ENCODE results near the gene SRP19. TPM values are rescaled to one million over a fixed set of nuclear protein-coding genes. Genes with fewer than 3 reads are reported as not detected.

SRP19 gene
- total and polyA plus RNA-seq, 2 experiments from 2014 or later: 66.6 to 158 TPM

DNA sequence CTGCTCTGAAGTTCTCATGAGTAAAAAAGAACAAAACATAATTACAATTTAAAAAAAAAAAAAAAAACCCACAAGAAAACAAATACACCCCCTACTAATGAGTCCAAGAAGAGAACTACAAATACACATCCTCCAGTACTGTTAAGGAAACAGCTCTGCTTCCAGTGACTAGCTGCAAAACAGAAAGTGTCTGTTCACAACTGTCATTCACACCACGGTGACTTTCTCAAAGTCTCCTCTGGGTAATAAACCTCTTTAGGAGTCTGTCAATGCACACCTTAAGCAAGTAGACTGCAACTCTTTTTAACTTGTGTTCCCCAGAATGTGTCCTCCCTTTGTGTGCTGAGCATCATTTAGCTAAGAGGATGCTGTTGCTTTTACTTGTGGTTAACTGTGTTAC, 54.7 kb downstream of the SRP19 start:
- H4K20me1 ChIP-seq (ENCODE audit: insufficient read depth): peaks cover 7% of the 10 kb centered on the region; the same call in 1 of the 2 replicates

DNA sequence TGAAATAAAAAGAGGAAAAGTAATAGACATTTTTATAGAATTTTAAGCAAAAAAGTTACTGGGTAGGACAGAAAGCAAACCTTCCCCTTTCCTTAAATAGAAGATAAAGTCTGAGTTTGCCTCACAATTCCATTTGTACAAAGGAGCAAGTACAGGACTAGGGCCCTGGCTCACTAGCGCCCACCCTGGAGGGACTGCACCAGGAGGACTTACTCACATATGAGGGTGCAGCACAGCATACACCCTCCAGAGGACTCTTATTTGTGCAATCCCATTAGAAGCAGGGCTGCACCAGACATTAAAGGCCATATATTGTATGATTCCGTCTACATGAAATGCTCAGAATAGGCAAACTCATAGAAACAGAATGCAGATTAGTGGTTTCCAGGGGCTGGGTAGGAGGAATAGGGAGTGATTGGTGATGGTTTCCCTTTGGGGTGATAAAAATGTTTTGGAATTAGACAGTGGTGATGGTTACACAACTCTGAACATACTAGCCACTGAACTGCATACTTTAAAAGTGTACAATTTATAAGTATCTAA, 56.4 kb downstream of the SRP19 start:
- no peak overlapping the region for H3K9ac ChIP-seq
- no peaks in the 10 kb centered on the region for H3K27me3 ChIP-seq (replicated peaks; ENCODE audit: insufficient read depth)
- H3K4me1 ChIP-seq (ENCODE audit: insufficient read depth): peaks cover 36% of the 10 kb centered on the region
- H3K4me3 ChIP-seq: no peak overlapping the region
- H3K9me2 ChIP-seq (ENCODE audit: insufficient read depth): no peaks in the 10 kb centered on the region
- no peaks in the 10 kb centered on the region for H3K9me3 ChIP-seq (ENCODE audit: low read depth)
- peaks cover 37% of the 10 kb centered on the region for H3F3A ChIP-seq (ENCODE audit: insufficient read depth)
- peaks cover 7% of the 10 kb centered on the region; the same call in 1 of the 2 replicates for H4K20me1 ChIP-seq (ENCODE audit: insufficient read depth)
- peak; percentile 44 for DNase-seq
- in situ Hi-C loops (cut with MboI): no loop called here
- peaks cover 80% of the 10 kb centered on the region for H3K79me2 ChIP-seq (ENCODE audit: insufficient read depth)
- no peak overlapping the region for H3K4me2 ChIP-seq (ENCODE audit: unreplicated experiment)
- H2AFZ ChIP-seq: no peak overlapping the region
- peaks cover 15% of the 10 kb centered on the region; the same call in 1 of the 2 replicates for H3K36me3 ChIP-seq (ENCODE audit: low read depth)
- no peak for TF ChIP-seq EZH2phosphoT487 (IDR thresholded peaks at IDR 0.05; ENCODE audit: insufficient read depth, low read depth)
- no peak for TF ChIP-seq EZH2 (IDR thresholded peaks at IDR 0.05; ENCODE audit: insufficient read depth, poor library complexity, severe bottlenecking)
- no peak overlapping the region for H3K27ac ChIP-seq
- WGBS, 2 experiments (ENCODE audit: low coverage in 1 of 2, low lambda C conversion rate in 2 of 2, missing lambda C conversion rate in 2 of 2): 83 to 90% methylated on average over 2 of the region's 2 CpGs

More for the DNA sequence above, 54.7 kb downstream of the SRP19 start:
- no peaks in the 10 kb centered on the region for H3K9me3 ChIP-seq (ENCODE audit: low read depth)
- H3K4me1 ChIP-seq (ENCODE audit: insufficient read depth): peaks cover 34% of the 10 kb centered on the region; the same call in 1 of the 2 replicates
- no peaks in the 10 kb centered on the region for H3K27me3 ChIP-seq (replicated peaks; ENCODE audit: insufficient read depth)
- H3K36me3 ChIP-seq (ENCODE audit: low read depth): peaks cover 19% of the 10 kb centered on the region; the same call in 1 of the 2 replicates
- H3K4me3 ChIP-seq: no peak overlapping the region
- in situ Hi-C loops (cut with MboI): no loop called here
- H3K4me2 ChIP-seq (ENCODE audit: unreplicated experiment): no peak overlapping the region
- H3K79me2 ChIP-seq (ENCODE audit: insufficient read depth): peaks cover 93% of the 10 kb centered on the region
- H3K9me2 ChIP-seq (ENCODE audit: insufficient read depth): no peaks in the 10 kb centered on the region
- H2AFZ ChIP-seq: no peak overlapping the region
- WGBS, 2 experiments (ENCODE audit: low coverage in 1 of 2, low lambda C conversion rate in 2 of 2, missing lambda C conversion rate in 2 of 2): 5 to 7% methylated on average over 1 of the region's 1 CpG
- DNase-seq: no peak
- TF ChIP-seq EZH2phosphoT487 (IDR thresholded peaks at IDR 0.05; ENCODE audit: insufficient read depth, low read depth) (no peak), EZH2 (IDR thresholded peaks at IDR 0.05; ENCODE audit: insufficient read depth, poor library complexity, severe bottlenecking) (no peak)
- no peak overlapping the region for H3K9ac ChIP-seq
- H3F3A ChIP-seq (ENCODE audit: insufficient read depth): peaks cover 37% of the 10 kb centered on the region
- H3K27ac ChIP-seq: no peak overlapping the region

DNA sequence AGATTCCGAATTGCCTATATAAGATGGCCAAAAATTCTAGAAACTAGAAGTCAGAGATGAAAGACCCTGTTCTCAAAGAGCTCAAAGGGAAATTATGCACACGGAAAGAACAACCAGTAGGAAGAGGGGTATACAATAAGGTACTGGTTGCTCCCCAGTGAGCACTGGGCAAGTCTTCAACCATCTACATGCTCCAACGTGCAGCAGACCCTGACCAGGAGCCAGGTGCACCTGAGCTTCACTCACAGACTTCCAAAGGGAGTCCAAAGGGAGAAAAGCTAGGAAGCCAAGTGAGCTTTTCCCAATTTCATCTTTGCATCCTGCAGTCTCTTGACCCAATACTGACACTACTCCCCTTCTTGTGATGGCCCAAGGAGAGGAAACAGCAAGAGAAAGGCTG, 57.0 kb downstream of the SRP19 start:
- Histone ChIP-seq H3K9me2 (ENCODE audit: insufficient read depth) (no peaks in the 10 kb centered on the region), H3K79me2 (ENCODE audit: insufficient read depth) (peaks cover 74% of the 10 kb centered on the region), H3K27ac (no peak overlapping the region), H3K9ac (no peak overlapping the region), H4K20me1 (ENCODE audit: insufficient read depth) (peaks cover 5% of the 10 kb centered on the region; the same call in 1 of the 2 replicates), H3K4me3 (no peak overlapping the region), H3K27me3 (replicated peaks; ENCODE audit: insufficient read depth) (no peaks in the 10 kb centered on the region), H3K36me3 (ENCODE audit: low read depth) (peaks cover 15% of the 10 kb centered on the region; the same call in 1 of the 2 replicates), H3K4me1 (ENCODE audit: insufficient read depth) (peaks cover 35% of the 10 kb centered on the region), H3F3A (ENCODE audit: insufficient read depth) (peaks cover 41% of the 10 kb centered on the region), H2AFZ (no peak overlapping the region), H3K4me2 (ENCODE audit: unreplicated experiment) (no peak overlapping the region), H3K9me3 (ENCODE audit: low read depth) (no peaks in the 10 kb centered on the region)
- WGBS, 2 experiments (ENCODE audit: low coverage in 1 of 2, low lambda C conversion rate in 2 of 2, missing lambda C conversion rate in 2 of 2): 71 to 72% methylated on average over 3 of the region's 3 CpGs
- in situ Hi-C loops (cut with MboI): no loop called here
- DNase-seq: no peak
- no peak for TF ChIP-seq EZH2 (IDR thresholded peaks at IDR 0.05; ENCODE audit: insufficient read depth, poor library complexity, severe bottlenecking)
- TF ChIP-seq EZH2phosphoT487 (IDR thresholded peaks at IDR 0.05; ENCODE audit: insufficient read depth, low read depth): no peak

DNA sequence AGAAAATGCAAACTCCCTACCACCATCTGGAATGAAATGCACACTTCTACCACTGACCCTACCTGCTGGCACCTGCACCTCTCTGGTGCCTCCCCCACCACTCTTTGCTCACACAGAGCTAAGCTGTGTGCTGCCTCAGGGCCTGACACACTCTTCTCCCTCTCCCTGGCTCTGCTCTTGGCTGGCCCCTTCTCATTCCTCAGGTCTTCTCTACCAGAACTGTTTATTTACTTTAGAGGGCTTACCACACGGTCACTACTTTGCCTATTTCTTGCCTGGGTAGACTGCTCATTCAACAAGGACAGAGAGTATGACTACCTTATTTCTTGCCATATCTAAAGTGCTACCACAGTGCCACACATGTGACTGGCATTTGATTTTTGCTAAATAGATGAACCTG, 57.6 kb downstream of the SRP19 start:
- Histone ChIP-seq H3K9ac (no peak overlapping the region), H3K79me2 (ENCODE audit: insufficient read depth) (peaks cover 69% of the 10 kb centered on the region), H3F3A (ENCODE audit: insufficient read depth) (peaks cover 40% of the 10 kb centered on the region), H4K20me1 (ENCODE audit: insufficient read depth) (peaks cover 4% of the 10 kb centered on the region; the same call in 1 of the 2 replicates), H3K27ac (no peak overlapping the region), H3K4me3 (no peak overlapping the region), H3K4me1 (ENCODE audit: insufficient read depth) (peaks cover 31% of the 10 kb centered on the region), H3K9me2 (ENCODE audit: insufficient read depth) (no peaks in the 10 kb centered on the region), H3K27me3 (replicated peaks; ENCODE audit: insufficient read depth) (no peaks in the 10 kb centered on the region), H3K9me3 (ENCODE audit: low read depth) (no peaks in the 10 kb centered on the region), H2AFZ (no peak overlapping the region), H3K36me3 (ENCODE audit: low read depth) (peaks cover 15% of the 10 kb centered on the region; the same call in 1 of the 2 replicates), H3K4me2 (ENCODE audit: unreplicated experiment) (no peak overlapping the region)
- 96 to 100% methylated on average over 1 of the region's 1 CpG for WGBS, 2 experiments (ENCODE audit: low coverage in 1 of 2, low lambda C conversion rate in 2 of 2, missing lambda C conversion rate in 2 of 2)
- TF ChIP-seq EZH2 (IDR thresholded peaks at IDR 0.05; ENCODE audit: insufficient read depth, poor library complexity, severe bottlenecking) (no peak), EZH2phosphoT487 (IDR thresholded peaks at IDR 0.05; ENCODE audit: insufficient read depth, low read depth) (no peak)
- in situ Hi-C loops (cut with MboI): no loop called here
- no peak for DNase-seq

Other genes with a start within 250 kb of the SRP19 start
- 34.2 and 47.2 TPM in 2 replicates for gene APC, start 123.4 kb upstream of the SRP19 start, total RNA-seq (2014; rRNA removed; shearing (Covaris generic))
- gene APC, start 123.4 kb upstream of the SRP19 start, polyA plus RNA-seq (2016; fragmentation: Nextera tagmentation; extraction: Ambion mirVana): 17.8 and 18.1 TPM in 2 replicates
- 41.9 and 52.3 TPM in 2 replicates for gene REEP5, start 60.9 kb downstream of the SRP19 start, total RNA-seq (2014; rRNA removed; shearing (Covaris generic))
- gene REEP5, start 60.9 kb downstream of the SRP19 start, polyA plus RNA-seq (2016; fragmentation: Nextera tagmentation; extraction: Ambion mirVana): 227 and 233 TPM in 2 replicates
- gene DCP2, start 115.5 kb downstream of the SRP19 start, total RNA-seq (2014; rRNA removed; shearing (Covaris generic)): 15.8 and 17.4 TPM in 2 replicates
- gene DCP2, start 115.5 kb downstream of the SRP19 start, polyA plus RNA-seq (2016; fragmentation: Nextera tagmentation; extraction: Ambion mirVana): 8.1 and 13.5 TPM in 2 replicates